Activated CD4-positive, alpha-beta T cell treated with anti-CD3 and anti-CD28 coated beads, Interleukin-2, amount 50 U/mL, for 1 hour (primary cell): ENCODE results near the gene OR9G1.
"Not testable (repeated sequence)": the region's sequence is repeated elsewhere in the genome, so short reads cannot be mapped to it uniquely, and the experiment has no call there.

Experiments used
- DNase-seq: peaks from one replicate; pipeline ENCODE4 v3.0.0-alpha.2; 2020

OR9G1 gene, protein sequence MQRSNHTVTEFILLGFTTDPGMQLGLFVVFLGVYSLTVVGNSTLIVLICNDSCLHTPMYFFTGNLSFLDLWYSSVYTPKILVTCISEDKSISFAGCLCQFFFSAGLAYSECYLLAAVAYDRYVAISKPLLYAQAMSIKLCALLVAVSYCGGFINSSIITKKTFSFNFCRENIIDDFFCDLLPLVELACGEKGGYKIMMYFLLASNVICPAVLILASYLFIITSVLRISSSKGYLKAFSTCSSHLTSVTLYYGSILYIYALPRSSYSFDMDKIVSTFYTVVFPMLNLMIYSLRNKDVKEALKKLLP

DNA sequence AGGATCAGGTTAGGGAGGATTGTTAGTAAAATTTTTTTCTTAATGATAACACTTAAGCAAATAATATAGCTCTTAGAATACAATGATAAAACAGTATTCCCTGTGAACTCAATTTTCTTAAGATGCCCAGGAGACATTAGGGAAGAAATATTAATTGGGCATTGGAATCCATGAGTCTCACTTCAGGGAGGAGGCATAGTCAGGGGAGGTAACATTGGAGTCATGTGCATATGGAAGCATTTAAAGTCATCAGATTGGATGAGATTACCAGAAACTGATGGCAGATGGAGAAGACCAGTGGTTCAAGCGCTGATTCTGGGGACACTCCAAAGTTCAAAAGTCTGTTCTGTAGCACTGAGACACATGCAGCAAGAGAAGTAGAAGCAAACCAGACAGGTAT, at the start of gene OR9G1:
Gene OR9G1, plus strand, starts transcription at position 301 of the 400 bp plus-strand sequence. CDS start 1,293 bp downstream, outside the sequence.
- DNase-seq, result no peak

- DNase-seq, result no peak
Observed at GRCh38 chr11:56659755-56660154, 39.1 kb upstream of the OR9G1 start.

- DNase-seq, result no peak
Observed at GRCh38 chr11:56663386-56663785, 35.5 kb upstream of the OR9G1 start, which contains the start of gene OR5AR1. TSS of gene OR5AR1 (plus strand) at chr11:56663686. CDS start at chr11:56663686, 0 bp downstream.

DNA sequence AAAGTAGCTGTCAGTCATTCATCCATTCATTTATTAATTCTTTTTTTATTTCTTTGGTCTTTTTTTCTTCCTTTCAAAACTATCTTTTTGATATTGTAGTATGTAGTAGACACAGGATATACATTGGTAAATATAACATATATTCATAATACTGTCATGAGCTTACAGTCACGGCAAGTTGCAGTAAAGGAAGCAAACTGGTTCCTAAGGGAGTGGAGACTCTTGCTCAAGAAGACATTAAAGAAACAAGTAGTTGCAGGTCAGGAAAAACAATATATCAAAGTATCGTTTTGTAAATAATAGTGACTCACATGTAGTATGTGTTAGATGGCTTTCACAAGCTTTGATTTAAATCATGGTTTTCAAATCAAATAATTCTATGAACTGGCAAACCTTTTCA, 27.9 kb upstream of the OR9G1 start:
- DNase-seq, result no peak

- DNase-seq, result no peak
Observed at GRCh38 chr11:56688554-56689100, 10.3 kb upstream of the OR9G1 start.

DNA sequence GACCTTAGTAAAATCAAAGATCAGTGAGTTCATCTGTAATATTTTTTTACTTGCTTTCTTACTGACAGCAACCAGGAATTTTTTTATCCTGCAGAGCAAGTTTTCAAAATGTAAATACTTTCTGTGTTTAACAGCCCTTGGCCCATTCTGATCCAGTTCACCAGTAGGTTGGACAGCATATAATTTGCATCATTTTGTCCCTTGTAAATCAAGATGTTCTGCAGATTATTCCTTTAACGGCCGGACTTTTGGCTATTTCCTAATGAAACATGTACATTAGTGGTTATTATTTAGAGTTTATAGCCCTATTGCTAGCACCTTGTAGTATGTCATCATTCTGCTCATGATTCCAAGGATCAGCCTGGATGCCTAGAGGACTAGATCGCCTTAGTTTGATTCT, 7.7 kb upstream of the OR9G1 start:
- not testable (repeated sequence) for DNase-seq

DNA sequence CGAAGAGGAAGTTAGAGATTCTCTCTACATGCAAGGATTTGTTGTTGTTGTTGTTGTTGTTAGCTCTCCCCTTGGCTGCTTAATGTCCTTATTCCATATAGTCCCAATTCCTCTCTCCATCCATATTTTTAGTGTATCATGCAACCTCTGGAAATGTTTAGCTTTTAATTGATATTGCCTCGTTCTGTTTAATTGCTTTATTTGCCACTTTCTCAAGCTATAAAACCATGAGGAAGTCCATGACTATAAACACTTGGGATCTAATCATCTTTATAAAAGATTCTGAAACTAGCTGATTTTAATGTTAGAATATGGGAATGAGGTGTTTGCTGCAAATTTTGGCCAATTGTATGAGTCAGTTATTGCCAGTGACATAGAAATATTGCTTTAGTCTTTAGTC, 5.5 kb upstream of the OR9G1 start:
- no peak for DNase-seq

GRCh38 chr11:56700242-56700913, 1.5 kb downstream of the OR9G1 start:
- no peak for DNase-seq

DNA sequence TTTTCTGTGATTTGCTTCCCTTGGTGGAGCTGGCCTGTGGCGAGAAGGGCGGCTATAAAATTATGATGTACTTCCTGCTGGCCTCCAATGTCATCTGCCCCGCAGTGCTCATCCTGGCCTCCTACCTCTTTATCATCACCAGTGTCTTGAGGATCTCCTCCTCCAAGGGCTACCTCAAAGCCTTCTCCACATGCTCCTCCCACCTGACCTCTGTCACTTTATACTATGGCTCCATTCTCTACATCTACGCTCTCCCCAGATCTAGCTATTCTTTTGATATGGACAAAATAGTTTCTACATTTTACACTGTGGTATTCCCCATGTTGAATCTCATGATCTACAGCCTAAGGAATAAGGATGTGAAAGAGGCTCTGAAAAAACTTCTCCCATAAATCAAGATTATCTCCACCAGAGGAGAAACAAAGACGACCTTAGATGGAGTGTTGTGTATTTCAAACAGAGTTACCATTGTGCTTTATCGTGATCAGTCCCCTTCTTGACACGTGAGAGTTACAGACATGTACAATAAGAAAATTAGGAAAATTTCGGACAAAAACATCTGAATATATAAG, 2.1 kb downstream of the OR9G1 start:
- DNase-seq, result no peak

- DNase-seq, result no peak
Observed at GRCh38 chr11:56705784-56706396, 7.0 kb downstream of the OR9G1 start.

- DNase-seq, result no peak
Observed at GRCh38 chr11:56706486-56706885, 7.6 kb downstream of the OR9G1 start.

DNA sequence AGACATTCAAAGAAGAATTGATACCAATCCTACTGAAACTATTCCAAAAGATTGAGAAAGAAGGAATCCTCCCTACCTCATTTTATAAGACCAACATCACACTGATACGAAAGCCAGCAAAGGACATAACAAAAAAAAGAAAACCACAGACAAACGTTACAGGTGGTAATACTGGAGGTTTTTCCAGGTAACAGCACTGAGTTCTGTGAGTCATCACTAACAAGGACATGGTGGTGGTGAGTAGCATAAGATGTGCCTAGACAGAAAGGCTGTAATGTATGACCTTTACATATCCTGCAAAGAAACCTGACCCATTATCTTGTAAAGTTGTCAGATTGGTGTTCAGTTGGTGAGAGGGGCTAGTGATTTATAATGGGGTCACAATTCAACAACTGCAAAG, 15.3 kb downstream of the OR9G1 start:
- DNase-seq, result no peak

DNA sequence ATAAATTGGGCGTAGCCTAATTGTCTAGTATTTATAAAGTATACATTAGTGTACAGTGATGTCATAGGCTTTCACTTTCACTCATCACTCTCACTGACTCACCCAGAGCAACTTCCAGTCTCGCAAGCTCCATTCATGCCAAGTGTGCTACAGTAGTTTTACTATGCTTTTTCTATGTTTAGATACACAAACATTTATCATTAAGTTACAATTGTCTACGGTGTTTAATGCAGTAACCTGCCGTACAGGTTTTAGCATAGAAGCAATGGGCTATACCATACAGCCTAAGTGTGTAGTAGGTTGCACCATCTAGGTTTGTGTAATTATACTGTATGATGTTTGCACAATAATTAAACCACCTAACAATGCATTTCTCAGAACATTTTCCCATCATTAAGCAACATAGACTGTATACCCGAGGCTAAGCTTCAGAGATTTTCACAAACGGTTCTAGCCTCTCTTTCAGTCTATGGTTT, 17.5 kb downstream of the OR9G1 start:
- no peak for DNase-seq

DNA sequence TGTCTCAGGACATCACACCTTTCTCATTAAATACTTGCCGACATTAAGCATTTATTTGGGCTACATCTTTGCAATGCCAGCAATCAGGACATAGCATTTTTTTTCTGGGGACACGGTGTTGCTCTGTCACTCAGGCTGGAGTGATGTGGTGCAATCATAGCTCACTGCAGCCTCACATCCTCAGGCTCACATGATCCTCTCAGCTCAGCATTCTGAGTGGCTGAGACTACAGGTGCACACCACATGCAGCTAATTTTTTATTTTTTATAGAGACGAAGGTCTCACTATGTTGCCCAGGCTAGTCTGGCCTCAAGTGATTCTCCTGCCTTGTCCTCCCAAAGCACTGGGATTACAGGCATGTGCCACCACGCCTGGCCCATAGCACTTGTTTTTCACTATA, 21.6 kb downstream of the OR9G1 start:
- DNase-seq, result no peak

DNA sequence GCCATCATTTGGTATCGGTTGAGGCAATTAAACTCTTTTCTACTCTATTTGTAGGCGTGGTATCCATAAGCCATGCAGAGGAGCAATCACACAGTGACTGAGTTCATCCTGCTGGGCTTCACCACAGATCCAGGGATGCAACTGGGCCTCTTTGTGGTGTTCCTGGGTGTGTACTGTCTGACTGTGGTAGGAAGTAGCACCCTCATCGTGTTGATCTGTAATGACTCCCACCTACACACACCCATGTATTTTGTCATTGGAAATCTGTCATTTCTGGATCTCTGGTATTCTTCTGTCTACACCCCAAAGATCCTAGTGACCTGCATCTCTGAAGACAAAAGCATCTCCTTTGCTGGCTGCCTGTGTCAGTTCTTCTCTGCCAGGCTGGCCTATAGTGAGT, 41.2 kb downstream of the OR9G1 start:
- no peak for DNase-seq

DNA sequence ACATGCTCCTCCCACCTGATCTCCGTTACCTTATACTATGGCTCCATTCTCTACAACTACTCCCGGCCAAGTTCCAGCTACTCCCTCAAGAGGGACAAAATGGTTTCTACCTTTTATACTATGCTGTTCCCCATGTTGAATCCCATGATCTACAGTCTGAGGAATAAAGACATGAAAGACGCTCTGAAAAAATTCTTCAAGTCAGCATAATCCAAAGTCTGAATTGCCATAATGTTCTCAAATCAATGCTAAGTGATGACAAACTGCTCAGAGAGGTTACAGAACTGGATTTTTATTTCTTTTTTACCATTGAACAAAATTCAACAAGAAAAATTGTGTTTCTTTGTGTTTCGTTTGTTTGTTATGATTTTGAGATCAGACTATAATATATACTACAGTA, 42.0 kb downstream of the OR9G1 start:
- DNase-seq, result no peak

DNA sequence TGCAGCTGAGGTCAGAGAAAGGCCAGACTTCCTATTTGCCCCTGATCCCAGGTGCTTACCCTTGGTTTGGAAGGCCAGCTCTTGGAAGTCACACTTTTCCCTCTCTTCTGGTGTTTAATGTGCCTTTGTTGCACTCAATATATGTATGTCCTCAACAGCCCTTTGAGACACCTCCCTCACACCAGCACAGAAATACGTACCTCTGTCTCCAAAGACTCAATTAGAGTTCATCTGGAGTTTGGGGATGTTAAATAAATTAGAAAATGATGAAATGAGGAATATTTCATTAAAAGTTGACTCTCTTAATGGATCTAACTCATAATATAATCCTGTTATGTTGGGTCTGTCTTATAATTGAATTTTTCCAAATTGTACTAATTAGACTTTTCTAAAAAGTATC, 49.7 kb downstream of the OR9G1 start, which contains the start of gene OR9G4:
Gene OR9G4, minus strand, starts transcription at position 101 of the 400 bp plus-strand sequence. CDS start 4,931 bp downstream, outside the sequence.
- no peak for DNase-seq

- no peak for DNase-seq
Observed at GRCh38 chr11:56750190-56750589, 51.3 kb downstream of the OR9G1 start.

GRCh38 chr11:56751480-56751879, 52.6 kb downstream of the OR9G1 start:
- DNase-seq, result no peak
